Right lobe of liver (tissue), 6 donors: Measurements from ENCODE around the gene TBRG4. TPM values are rescaled to one million over a fixed set of nuclear protein-coding genes. Genes with fewer than 3 reads are reported as not detected.

Experiments used
- ATAC-seq, 4 donors: fragments of 200-7000 bp; cut with Tn5 transposase; one replicate each; pipeline ENCODE4 v1.9.1; 2020; ENCODE audit warnings: mild to moderate bottlenecking in 4 of 4, moderate library complexity in 4 of 4
- DNase-seq, 3 donors: peaks; one replicate each; pipeline ENCODE4 v3.0.0-alpha.2; 2020
- H3K27ac ChIP-seq, 3 donors: fragments of 200-600 bp; one replicate each; pipeline ENCODE4 v1.8.0; 2022
- H3K27me3 ChIP-seq, 2 donors: fragments of 200-600 bp; one replicate each; pipeline ENCODE4 v1.8.0; 2022
- H3K36me3 ChIP-seq, 4 donors: fragments of 200-600 bp; sonication (generic) in 1 of 4; one replicate each; pipeline versions ENCODE4 v1.5.1 to v1.8.0; 2017 to 2022; ENCODE audit warnings: control low read depth in 1 of 4
- H3K4me1 ChIP-seq, 4 donors: fragments of 200-600 bp; sonication (generic) in 1 of 4; one replicate each; pipeline versions ENCODE4 v1.5.1 to v1.8.0; 2017 to 2022; ENCODE audit warnings: control low read depth in 1 of 4
- H3K4me3 ChIP-seq, 3 donors: fragments of 200-600 bp; one replicate each; pipeline ENCODE4 v1.8.0; 2022
- H3K9me3 ChIP-seq, 4 donors: fragments of 200-600 bp; sonication (generic) in 1 of 4; one replicate each; pipeline versions ENCODE4 v1.5.1 to v1.8.0; 2017 to 2022; ENCODE audit warnings: control low read depth in 1 of 4
- CTCF ChIP-seq, 4 donors: fragments of 200-600 bp in 3 of 4; fragments of 450-650 bp in 1 of 4; IDR thresholded peaks; one replicate each; pipeline versions ENCODE4 v1.5.1 to v1.8.0; 2016 to 2022; ENCODE audit warnings: antibody characterized with exemption in 4 of 4, mild to moderate bottlenecking in 2 of 4
- POLR2A ChIP-seq: fragments of 450-650 bp; IDR thresholded peaks from one replicate; pipeline ENCODE4 v1.6.1; 2017; ENCODE audit warnings: antibody characterized with exemption, mild to moderate bottlenecking
- WGBS: methylation state at CpG from one replicate; pipeline ENCODE4 v1.1.6; 2018; ENCODE audit warnings: low coverage, low lambda C conversion rate; ENCODE audit not compliant: insufficient coverage; ENCODE audit errors: missing lambda C conversion rate; 5-methylcytosine and 5-hydroxymethylcytosine counted together
- intact Hi-C, 2 donors: fragments of 100-400 bp; cut with DNase I; formaldehyde crosslinking; loops; one replicate each; pipeline versions ENCODE4 v1.11.2 to v1.14.1; 2022
- total RNA-seq, 6 experiments: library from RNA; depleted of rRNA in 2 of 6; stranded (reverse); fragments of >200 nt in 2 of 6; fragmentation: NEBNext Ultra II Directional in 3 of 6; extraction: Animal tissue kit (Norgen Biotek cat#: 25700) in 3 of 6; gene quantifications; one replicate each; pipeline versions ENCODE4 v1.1.0 to v1.2.4, GENCODE V29; 2016 to 2023
- donor health status: DM: no; HTN: yes; CAD: no.
- donor health status: DM: no; HTN: no; CAD: no.
- donor health status: DM: no; HTN: no; CAD: no.
- donor health status: DM: no; HTN: yes; CAD: no.
- donor health status: DM: no; HTN: yes; CAD: no.

TBRG4 gene
- total RNA-seq, 6 experiments from 2014 or later: 33.0 to 57.1 (median 41.7) TPM

DNA sequence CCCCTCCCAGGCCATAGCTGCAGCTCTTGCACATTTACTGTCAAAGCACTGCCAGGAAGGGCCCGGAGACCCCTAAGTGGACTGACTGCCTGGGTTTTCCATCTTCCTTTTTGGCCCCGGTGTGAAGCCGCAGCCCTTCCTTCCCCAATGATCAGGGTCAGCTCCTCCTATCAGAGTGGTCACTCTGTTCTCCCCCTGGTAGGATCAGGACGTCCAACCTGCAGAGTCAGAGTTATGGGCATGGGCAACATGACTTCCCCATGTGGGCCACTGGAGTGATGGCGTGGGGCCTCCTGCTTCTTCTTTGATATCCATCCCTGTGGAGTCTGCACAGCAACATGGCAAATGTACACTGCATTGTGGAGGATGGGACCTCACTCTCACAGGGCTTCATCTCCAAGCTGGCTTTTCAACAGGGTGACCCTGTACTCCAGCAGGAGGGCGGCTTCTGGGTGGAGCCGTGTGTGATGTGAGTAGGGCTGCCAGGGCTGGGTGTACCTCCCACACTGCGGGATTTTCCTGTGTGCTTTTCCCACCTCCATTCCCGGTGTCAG is 39.7 kb upstream of the TBRG4 start:
- no peak for TF ChIP-seq CTCF (IDR thresholded peaks at IDR 0.05)
- no peak for TF ChIP-seq POLR2A
- no peak overlapping the region for H3K27ac ChIP-seq
- WGBS: 57% methylated on average over 2 of the region's 9 CpGs
- no peak overlapping the region for H3K4me3 ChIP-seq
- no peak for DNase-seq
- no peaks in the 10 kb centered on the region for H3K36me3 ChIP-seq
- no peaks in the 10 kb centered on the region for H3K9me3 ChIP-seq
- H3K4me1 ChIP-seq: no peaks in the 10 kb centered on the region
- H3K27me3 ChIP-seq: no peaks in the 10 kb centered on the region
- intact Hi-C loops: loop anchor here (5.0 to 10.0 kb wide), 3 partner anchors 106 to 714 kb away; no protein-coding TSS in a partner anchor
- ATAC-seq: no peak

GRCh38 chr7:45150199-45150598 is 38.7 kb upstream of the TBRG4 start:
- TF ChIP-seq CTCF (IDR thresholded peaks at IDR 0.05): no peak
- Histone ChIP-seq H3K9me3 (no peaks in the 10 kb centered on the region), H3K36me3 (no peaks in the 10 kb centered on the region), H3K4me1 (no peaks in the 10 kb centered on the region), H3K4me3 (no peak overlapping the region), H3K27ac (no peak overlapping the region), H3K27me3 (no peaks in the 10 kb centered on the region)
- WGBS: 76% methylated on average over 8 of the region's 11 CpGs
- no peak for ATAC-seq
- intact Hi-C loops: loop anchor here (5.0 to 10.0 kb wide), 3 partner anchors 107 to 715 kb away; no protein-coding TSS in a partner anchor
- no peak for DNase-seq

- Histone ChIP-seq H3K27ac (no peak overlapping the region), H3K36me3 (no peaks in the 10 kb centered on the region), H3K4me1 (no peaks in the 10 kb centered on the region), H3K27me3 (no peaks in the 10 kb centered on the region), H3K9me3 (no peaks in the 10 kb centered on the region), H3K4me3 (no peak overlapping the region)
- 75% methylated on average over 5 of the region's 5 CpGs for WGBS
- TF ChIP-seq CTCF (IDR thresholded peaks at IDR 0.05) (no peak), POLR2A (no peak)
- intact Hi-C loops: loop anchor here (5.0 to 10.0 kb wide), 3 partner anchors 108 to 715 kb away; no protein-coding TSS in a partner anchor
- DNase-seq (no peak), ATAC-seq (no peak)
These were observed 38.1 kb upstream of the TBRG4 start for GRCh38 chr7:45149606-45150005.

DNA sequence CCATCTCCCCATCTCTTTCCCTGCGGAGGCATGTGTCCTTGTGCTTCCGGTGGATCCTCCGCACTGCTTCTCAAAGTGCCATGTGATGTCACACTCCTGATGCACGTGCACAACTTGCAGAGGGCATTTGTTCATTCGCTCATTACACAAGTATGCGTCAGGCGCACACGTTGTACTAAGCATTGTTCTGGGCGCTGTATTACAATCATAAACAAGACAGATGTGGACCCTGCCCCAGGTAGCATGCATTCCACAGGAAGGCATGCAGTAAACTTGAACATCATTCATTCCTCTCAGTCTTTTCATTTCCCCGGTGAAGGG is 37.1 kb upstream of the TBRG4 start:
- intact Hi-C loops: no loop called here
- TF ChIP-seq CTCF (IDR thresholded peaks at IDR 0.05): no peak
- TF ChIP-seq POLR2A: no peak
- no peak overlapping the region for H3K4me3 ChIP-seq
- ATAC-seq (no peak), DNase-seq (no peak)
- no peaks in the 10 kb centered on the region for H3K27me3 ChIP-seq
- 83% methylated on average over 8 of the region's 10 CpGs for WGBS
- no peaks in the 10 kb centered on the region for H3K4me1 ChIP-seq
- no peaks in the 10 kb centered on the region for H3K9me3 ChIP-seq
- no peaks in the 10 kb centered on the region for H3K36me3 ChIP-seq
- no peak overlapping the region for H3K27ac ChIP-seq
